Activated CD4-positive, alpha-beta T cell treated with anti-CD3 and anti-CD28 coated beads, Interleukin-2, amount 10 ng/mL, durations not matched to agents 24 days and 14 days (primary cell): ENCODE measurements around the gene ARMC7. TPM values are rescaled to one million over a fixed set of nuclear protein-coding genes. Genes with fewer than 3 reads are reported as not detected.

Source experiments
- DNase-seq: peaks from one replicate; pipeline ENCODE4 v3.0.0; 2022
- H3K27ac Mint-ChIP-seq: one replicate; pipeline ENCODE4 v1.8.0; 2022; ENCODE audit warnings: mild to moderate bottlenecking, mixed read lengths
- H3K27me3 Mint-ChIP-seq: one replicate; pipeline ENCODE4 v1.8.0; 2022; ENCODE audit warnings: mixed read lengths
- H3K36me3 Mint-ChIP-seq: one replicate; pipeline ENCODE4 v1.8.0; 2022; ENCODE audit warnings: low read depth, mild to moderate bottlenecking, mixed read lengths
- H3K4me1 Mint-ChIP-seq: one replicate; pipeline ENCODE4 v1.8.0; 2021; ENCODE audit warnings: mixed read lengths
- H3K4me3 Mint-ChIP-seq: one replicate; pipeline ENCODE4 v1.8.0; 2022; ENCODE audit warnings: mild to moderate bottlenecking, moderate library complexity, mixed read lengths
- H3K9me3 Mint-ChIP-seq: one replicate; pipeline ENCODE4 v1.8.0; 2021; ENCODE audit warnings: mixed read lengths
- intact Hi-C: fragments of 100-400 bp; cut with micrococcal nuclease; formaldehyde crosslinking; loops from one replicate; pipeline ENCODE4 v1.15.1; 2023
- total RNA-seq: library from RNA; stranded (reverse); gene quantifications from 2 replicates; pipeline ENCODE4 v1.2.3, GENCODE V29; 2022

ARMC7 gene
- total RNA-seq, 1 donor from 2014 or later = 11.2 TPM

- Mint-ChIP-seq H3K9me3 (no peaks in the 10 kb centered on the region), H3K36me3 (peaks cover 69% of the 10 kb centered on the region), H3K4me3 (no peak overlapping the region), H3K27ac (peak overlapping the region; percentile 71), H3K4me1 (peaks cover 37% of the 10 kb centered on the region), H3K27me3 (no peaks in the 10 kb centered on the region)
- intact Hi-C loops = no loop called here
- DNase-seq = no peak
These were observed 66.9 kb downstream of the ARMC7 start for GRCh38 chr17:75176625-75177024.

DNA sequence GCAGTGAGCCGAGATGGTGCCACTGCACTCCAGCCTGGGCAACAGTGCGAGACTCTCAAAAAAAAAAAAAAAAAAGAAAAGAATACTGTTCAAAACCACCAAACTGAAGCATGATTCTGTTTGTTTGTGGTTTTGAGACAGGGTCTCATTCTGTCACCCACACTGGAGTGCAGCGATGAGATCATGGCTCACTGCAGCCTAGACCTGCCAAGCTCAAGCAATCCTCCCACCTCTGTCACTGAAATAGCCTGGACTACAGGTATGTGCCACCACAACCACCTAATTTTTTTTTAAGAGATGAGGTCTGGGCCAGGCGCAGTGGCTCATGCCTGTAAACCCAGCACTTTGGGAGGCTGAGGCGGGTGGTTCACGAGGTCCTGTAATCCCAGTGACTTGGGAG lies 68.7 kb downstream of the ARMC7 start:
- DNase-seq = no peak
- H3K27ac Mint-ChIP-seq = peak overlapping the region; percentile 6

More for the DNA sequence above, 68.7 kb downstream of the ARMC7 start:
- Mint-ChIP-seq H3K9me3 (no peaks in the 10 kb centered on the region), H3K27me3 (no peaks in the 10 kb centered on the region), H3K4me3 (no peak overlapping the region), H3K4me1 (peaks cover 34% of the 10 kb centered on the region), H3K36me3 (peaks cover 59% of the 10 kb centered on the region)
- intact Hi-C loops = no loop called here

Other genes with a start within 250 kb of the ARMC7 start
- gene FDXR, start 237.0 kb upstream of the ARMC7 start, total RNA-seq = 18.8 and 20.5 TPM in 2 replicates
- gene FADS6, start 216.3 kb upstream of the ARMC7 start, total RNA-seq = not detected in 2 replicates
- gene USH1G, start 186.7 kb upstream of the ARMC7 start, total RNA-seq = not detected in 2 replicates
- gene OTOP2, start 185.7 kb upstream of the ARMC7 start, total RNA-seq = not detected in 2 replicates
- gene OTOP3, start 174.1 kb upstream of the ARMC7 start, total RNA-seq = not detected in 2 replicates
- gene HID1, start 137.2 kb upstream of the ARMC7 start, total RNA-seq = 0.17 TPM in 1 of 2 replicates, not detected in the other
- 1.4 and 1.8 TPM in 2 replicates for gene CDR2L, start 122.3 kb upstream of the ARMC7 start, total RNA-seq
- gene MRPL58, start 97.3 kb upstream of the ARMC7 start, total RNA-seq = 73.3 and 74.3 TPM in 2 replicates
- gene ATP5PD, start 63.0 kb upstream of the ARMC7 start, total RNA-seq = 158 and 161 TPM in 2 replicates
- gene KCTD2, start 62.7 kb upstream of the ARMC7 start, total RNA-seq = 18.7 and 19.0 TPM in 2 replicates
- gene SLC16A5, start 22.0 kb upstream of the ARMC7 start, total RNA-seq = 6.8 and 7.2 TPM in 2 replicates
- 76.5 and 84.7 TPM in 2 replicates for gene NT5C, start 21.8 kb downstream of the ARMC7 start, total RNA-seq
- gene JPT1, start 44.5 kb downstream of the ARMC7 start, total RNA-seq = 271 and 292 TPM in 2 replicates
- gene SUMO2, start 73.0 kb downstream of the ARMC7 start, total RNA-seq = 658 and 659 TPM in 2 replicates
- 125 and 136 TPM in 2 replicates for gene NUP85, start 95.7 kb downstream of the ARMC7 start, total RNA-seq
- gene GGA3, start 151.6 kb downstream of the ARMC7 start, total RNA-seq = 84.2 and 86.9 TPM in 2 replicates
- gene MRPS7, start 151.9 kb downstream of the ARMC7 start, total RNA-seq = 121 and 127 TPM in 2 replicates
- 45.9 and 48.7 TPM in 2 replicates for gene MIF4GD, start 161.3 kb downstream of the ARMC7 start, total RNA-seq
- gene SLC25A19, start 179.5 kb downstream of the ARMC7 start, total RNA-seq = 131 and 132 TPM in 2 replicates